AG08396 (cell line): ENCODE measurements around the gene IFITM1.
"Not testable (repeated sequence)": the region's sequence is repeated elsewhere in the genome, so short reads cannot be mapped to it uniquely, and the experiment has no call there.

Experiments used
- DNase-seq: peaks from one replicate; pipeline ENCODE4 v3.0.0; 2012; ENCODE audit warnings: low spot score, mixed read lengths

Gene IFITM1

GRCh38 chr11:344836-345578 is 31.2 kb downstream of the IFITM1 start:
- DNase-seq, result no peak

GRCh38 chr11:346529-346928 is 32.7 kb downstream of the IFITM1 start:
- DNase-seq, result no peak

GRCh38 chr11:349270-349954 is 35.6 kb downstream of the IFITM1 start:
- DNase-seq, result not testable (repeated sequence)

- DNase-seq, result not testable (repeated sequence)
These were observed 36.3 kb downstream of the IFITM1 start for GRCh38 chr11:350033-350722.

- no peak for DNase-seq
These were observed 36.9 kb downstream of the IFITM1 start for GRCh38 chr11:350723-351255.

- DNase-seq, result no peak
These were observed 37.6 kb downstream of the IFITM1 start for GRCh38 chr11:351411-351810.

GRCh38 chr11:352456-353031 is 38.7 kb downstream of the IFITM1 start:
- no peak for DNase-seq

- peak; percentile 82 for DNase-seq
These were observed 39.5 kb downstream of the IFITM1 start for GRCh38 chr11:353179-353873.

GRCh38 chr11:355581-356458 is 42.0 kb downstream of the IFITM1 start:
- peak; percentile 96 for DNase-seq

GRCh38 chr11:356610-357009 is 42.8 kb downstream of the IFITM1 start:
- no peak for DNase-seq

- DNase-seq, result no peak
These were observed 43.7 kb downstream of the IFITM1 start for GRCh38 chr11:357582-357981.

GRCh38 chr11:358129-358800 is 44.4 kb downstream of the IFITM1 start:
- peak; percentile 16 for DNase-seq

GRCh38 chr11:359181-359714 is 45.4 kb downstream of the IFITM1 start:
- DNase-seq, result no peak

GRCh38 chr11:360326-361280 is 46.8 kb downstream of the IFITM1 start:
- DNase-seq, result peak; percentile 13

GRCh38 chr11:362642-363442 is 49.0 kb downstream of the IFITM1 start:
- DNase-seq, result peak; percentile 13

GRCh38 chr11:363443-363805 is 49.6 kb downstream of the IFITM1 start:
- DNase-seq, result not testable (repeated sequence)

GRCh38 chr11:363948-364761 is 50.3 kb downstream of the IFITM1 start:
- peak; percentile 64 for DNase-seq
